H9 (cell line): Measurements from ENCODE around the gene LAMA3. TPM values are rescaled to one million over a fixed set of nuclear protein-coding genes. Genes with fewer than 3 reads are reported as not detected.

Experiments used
- DNase-seq: peaks from one replicate; pipeline ENCODE4 v3.0.0-alpha.2; 2017
- H2AFZ ChIP-seq: one replicate; pipeline ENCODE4 v1.6.1; 2013; ENCODE audit warnings: mild to moderate bottlenecking, low read length, control low read depth, moderate library complexity
- H2AK5ac ChIP-seq: 2 replicates; pipeline ENCODE4 v1.6.1; 2013; ENCODE audit warnings: low read length, control low read depth, mixed read lengths; ENCODE audit not compliant: insufficient read length
- H2BK120ac ChIP-seq: one replicate; pipeline ENCODE4 v1.6.1; 2013; ENCODE audit warnings: low read depth, mild to moderate bottlenecking, low read length, control low read depth, inconsistent platforms; ENCODE audit not compliant: poor library complexity, severe bottlenecking
- H2BK12ac ChIP-seq: 2 replicates; pipeline ENCODE4 v1.6.1; 2013; ENCODE audit warnings: low read length, control low read depth, mixed read lengths, low read depth; ENCODE audit not compliant: insufficient read length
- H2BK15ac ChIP-seq: 2 replicates; pipeline ENCODE4 v1.6.1; 2013; ENCODE audit warnings: low read depth, low read length, control low read depth
- H2BK20ac ChIP-seq: one replicate; pipeline ENCODE4 v1.6.1; 2013; ENCODE audit warnings: low read depth, mild to moderate bottlenecking, low read length, control low read depth, inconsistent platforms; ENCODE audit not compliant: poor library complexity, severe bottlenecking
- H2BK5ac ChIP-seq: 2 replicates; pipeline ENCODE4 v1.6.1; 2013; ENCODE audit warnings: low read length, control low read depth, mixed read lengths; ENCODE audit not compliant: insufficient read length
- H3K14ac ChIP-seq: 2 replicates; pipeline ENCODE4 v1.6.1; 2013; ENCODE audit warnings: low read length, control low read depth; ENCODE audit not compliant: insufficient read depth
- H3K18ac ChIP-seq: 2 replicates; pipeline ENCODE4 v1.6.1; 2013; ENCODE audit warnings: low read depth, mild to moderate bottlenecking, mixed read lengths, low read length, control low read depth; ENCODE audit not compliant: insufficient read length
- H3K23ac ChIP-seq: 2 replicates; pipeline ENCODE4 v1.6.1; 2013; ENCODE audit warnings: low read length, control low read depth, mixed read lengths, low read depth; ENCODE audit not compliant: insufficient read length
- H3K23me2 ChIP-seq: 2 replicates; pipeline ENCODE4 v1.6.1; 2013; ENCODE audit warnings: low read depth, mild to moderate bottlenecking, mixed read lengths, low read length, control low read depth; ENCODE audit not compliant: insufficient read length, poor library complexity, severe bottlenecking
- H3K27ac ChIP-seq: 2 replicates; pipeline ENCODE4 v1.5.1; 2013; ENCODE audit warnings: low read length, control low read depth, mixed read lengths, low read depth; ENCODE audit not compliant: insufficient read length
- H3K27me3 ChIP-seq: 2 replicates; pipeline ENCODE4 v1.6.1; 2013; ENCODE audit warnings: low read length, control low read depth, inconsistent platforms; ENCODE audit not compliant: insufficient read depth
- H3K4ac ChIP-seq: 2 replicates; pipeline ENCODE4 v1.6.1; 2013; ENCODE audit warnings: low read depth, mild to moderate bottlenecking, control low read depth, inconsistent platforms, low read length, moderate library complexity
- H3K4me1 ChIP-seq: 2 replicates; pipeline ENCODE4 v1.6.1; 2013; ENCODE audit warnings: low read length, control low read depth, inconsistent platforms; ENCODE audit not compliant: insufficient read depth
- H3K4me2 ChIP-seq: 2 replicates; pipeline ENCODE4 v1.6.1; 2013; ENCODE audit warnings: low read length, control low read depth, mixed read lengths; ENCODE audit not compliant: insufficient read length, insufficient read depth
- H3K56ac ChIP-seq: 2 replicates; pipeline ENCODE4 v1.6.1; 2013; ENCODE audit warnings: low read depth, mild to moderate bottlenecking, mixed read lengths, low read length, control low read depth; ENCODE audit not compliant: insufficient read length
- H3K79me1 ChIP-seq: 2 replicates; pipeline ENCODE4 v1.6.1; 2013; ENCODE audit warnings: low read depth, mild to moderate bottlenecking, moderate library complexity, low read length, control low read depth, inconsistent platforms; ENCODE audit not compliant: insufficient read depth, poor library complexity, severe bottlenecking
- H3K79me2 ChIP-seq: 2 replicates; pipeline ENCODE4 v1.6.1; 2013; ENCODE audit warnings: low read length, control low read depth, inconsistent platforms; ENCODE audit not compliant: insufficient read depth
- H3K9ac ChIP-seq: 2 replicates; pipeline ENCODE4 v1.6.1; 2013; ENCODE audit warnings: low read length, control low read depth, mixed read lengths; ENCODE audit not compliant: insufficient read length; ENCODE audit errors: extremely low read depth
- H3K9me3 ChIP-seq: one replicate; pipeline ENCODE4 v1.6.1; 2013; ENCODE audit warnings: low read depth, low read length, inconsistent platforms; ENCODE audit not compliant: control insufficient read depth
- H3T11ph ChIP-seq: one replicate; pipeline ENCODE4 v1.6.1; 2013; ENCODE audit warnings: mild to moderate bottlenecking, low read length, control low read depth, inconsistent platforms
- H4K20me1 ChIP-seq: one replicate; pipeline ENCODE4 v1.6.1; 2013; ENCODE audit not compliant: control insufficient read depth, insufficient read length, insufficient read depth
- H4K5ac ChIP-seq: 2 replicates; pipeline ENCODE4 v1.6.1; 2013; ENCODE audit warnings: low read depth, mild to moderate bottlenecking, mixed read lengths, low read length, control low read depth; ENCODE audit not compliant: insufficient read length
- H4K8ac ChIP-seq: replicated peaks from 2 replicates; pipeline ENCODE4 v1.6.1; 2013; ENCODE audit warnings: low read length, control low read depth, mixed read lengths, low read depth; ENCODE audit not compliant: insufficient read length
- H4K91ac ChIP-seq: 2 replicates; pipeline ENCODE4 v1.6.1; 2013; ENCODE audit warnings: low read depth, mild to moderate bottlenecking, moderate library complexity, mixed read lengths, low read length, control low read depth; ENCODE audit not compliant: insufficient read length
- H3K27ac Mint-ChIP-seq, 3 experiments: 2 replicates in 2 of 3; 3 replicates in 1 of 3; pipeline ENCODE4 v1.8.0; 2020 to 2021; ENCODE audit warnings: mixed read lengths in 3 of 3, mild to moderate bottlenecking in 1 of 3, moderate library complexity in 1 of 3
- H3K27me3 Mint-ChIP-seq: 2 replicates; pipeline ENCODE4 v1.8.0; 2021; ENCODE audit warnings: low read depth, mild to moderate bottlenecking, moderate library complexity, mixed read lengths
- H3K36me3 Mint-ChIP-seq, 3 experiments: 2 replicates in 2 of 3; 3 replicates in 1 of 3; pipeline ENCODE4 v1.8.0; 2020 to 2021; ENCODE audit warnings: low read depth in 3 of 3, mixed read lengths in 3 of 3; ENCODE audit not compliant: insufficient read depth in 1 of 3
- H3K4me1 Mint-ChIP-seq, 2 experiments: 2 replicates each; pipeline ENCODE4 v1.8.0; 2020; ENCODE audit warnings: mixed read lengths in 2 of 2
- H3K4me3 Mint-ChIP-seq, 2 experiments: 2 replicates in 1 of 2; 3 replicates in 1 of 2; pipeline ENCODE4 v1.8.0; 2020 to 2021; ENCODE audit warnings: mild to moderate bottlenecking in 2 of 2, mixed read lengths in 2 of 2, moderate library complexity in 1 of 2
- H3K9me3 Mint-ChIP-seq, 2 experiments: 2 replicates in 1 of 2; 3 replicates in 1 of 2; pipeline ENCODE4 v1.8.0; 2020; ENCODE audit warnings: mild to moderate bottlenecking in 2 of 2, mixed read lengths in 2 of 2, moderate library complexity in 1 of 2
- WGBS: extraction: QIAGEN DNeasy Blood & Tissue Kit; methylation state at CpG from one replicate; pipeline ENCODE4 v1.1.7; 2013; ENCODE audit warnings: missing lambda C conversion rate, low lambda C conversion rate, mixed read lengths; ENCODE audit not compliant: insufficient read length; ENCODE audit errors: extremely low coverage; 5-methylcytosine and 5-hydroxymethylcytosine counted together
- total RNA-seq: library from RNA; stranded (reverse); gene quantifications from 2 replicates; pipeline ENCODE4 v1.2.1, GENCODE V29; 2021
- TF ChIP-seq, protein P1 (sequence below): fragments of 200-600 bp; sonication (generic); conservative IDR thresholded peaks from 3 replicates; pipeline ENCODE4 v1.8.0; 2021; ENCODE audit warnings: antibody characterized with exemption, mild to moderate bottlenecking

LAMA3 gene
- total RNA-seq, 1 experiment from 2014 or later, result 0.33 TPM

GRCh38 chr18:23819001-23819400 lies 129.7 kb downstream of the LAMA3 start:
- H3K4me2 ChIP-seq, result no peak overlapping the region

More at GRCh38 chr18:23819001-23819400, 129.7 kb downstream of the LAMA3 start:
- H3K27me3 Mint-ChIP-seq, result no peaks in the 10 kb centered on the region
- Histone ChIP-seq H2BK15ac (no peak overlapping the region), H3K14ac (no peak overlapping the region), H3K27me3 (no peaks in the 10 kb centered on the region), H4K91ac (no peak overlapping the region), H3K4ac (no peak overlapping the region), H2BK12ac (no peak overlapping the region), H3T11ph (no peak overlapping the region), H4K8ac (no peak overlapping the region), H3K79me1 (no peaks in the 10 kb centered on the region), H3K79me2 (no peaks in the 10 kb centered on the region), H3K23ac (no peak overlapping the region), H3K4me1 (peaks cover 3% of the 10 kb centered on the region; the same call in 1 of the 2 replicates), H3K18ac (no peak overlapping the region), H2BK120ac (no peak overlapping the region), H3K56ac (no peak overlapping the region), H2AK5ac (no peak overlapping the region), H2BK5ac (no peak overlapping the region), H3K9ac (no peak overlapping the region), H3K23me2 (no peaks in the 10 kb centered on the region), H2AFZ (no peak overlapping the region), H2BK20ac (no peak overlapping the region), H4K20me1 (no peaks in the 10 kb centered on the region), H3K9me3 (no peaks in the 10 kb centered on the region), H3K27ac (no peak overlapping the region), H4K5ac (no peak overlapping the region)
- WGBS, result no CpG with 5 or more reads among the region's 1 CpG
- peaks cover 35 to 40% of the 10 kb centered on the region in 2 experiments for H3K4me1 Mint-ChIP-seq
- H3K4me3 Mint-ChIP-seq, result no peak overlapping the region
- H3K9me3 Mint-ChIP-seq, result no peaks in the 10 kb centered on the region
- TF ChIP-seq, protein P1, sequence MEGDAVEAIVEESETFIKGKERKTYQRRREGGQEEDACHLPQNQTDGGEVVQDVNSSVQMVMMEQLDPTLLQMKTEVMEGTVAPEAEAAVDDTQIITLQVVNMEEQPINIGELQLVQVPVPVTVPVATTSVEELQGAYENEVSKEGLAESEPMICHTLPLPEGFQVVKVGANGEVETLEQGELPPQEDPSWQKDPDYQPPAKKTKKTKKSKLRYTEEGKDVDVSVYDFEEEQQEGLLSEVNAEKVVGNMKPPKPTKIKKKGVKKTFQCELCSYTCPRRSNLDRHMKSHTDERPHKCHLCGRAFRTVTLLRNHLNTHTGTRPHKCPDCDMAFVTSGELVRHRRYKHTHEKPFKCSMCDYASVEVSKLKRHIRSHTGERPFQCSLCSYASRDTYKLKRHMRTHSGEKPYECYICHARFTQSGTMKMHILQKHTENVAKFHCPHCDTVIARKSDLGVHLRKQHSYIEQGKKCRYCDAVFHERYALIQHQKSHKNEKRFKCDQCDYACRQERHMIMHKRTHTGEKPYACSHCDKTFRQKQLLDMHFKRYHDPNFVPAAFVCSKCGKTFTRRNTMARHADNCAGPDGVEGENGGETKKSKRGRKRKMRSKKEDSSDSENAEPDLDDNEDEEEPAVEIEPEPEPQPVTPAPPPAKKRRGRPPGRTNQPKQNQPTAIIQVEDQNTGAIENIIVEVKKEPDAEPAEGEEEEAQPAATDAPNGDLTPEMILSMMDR, result no peak
- no peak overlapping the region for H3K27ac Mint-ChIP-seq
- H3K36me3 Mint-ChIP-seq, result no peaks in the 10 kb centered on the region
- DNase-seq, result no peak
